ENCODE data around the gene LSR. TPM values are rescaled to one million over a fixed set of nuclear protein-coding genes. Genes with fewer than 3 reads are reported as not detected.
"Not testable (repeated sequence)": the region's sequence is repeated elsewhere in the genome, so short reads cannot be mapped to it uniquely, and the experiment has no call there.

LSR gene
- total RNA-seq, 4 donors from 2014 or later, result 5.1 to 19.2 (median 10.8) TPM

GRCh38 chr19:35231956-35232645, 16.7 kb upstream of the LSR start:
- no peak overlapping the region for H3K4me3 ChIP-seq
- H3K27me3 ChIP-seq, result peaks cover 0 to 5% (median 0%) of the 10 kb centered on the region in 4 donors
- intact Hi-C loops (cut with DNase I), result no loop called here
- H3K36me3 ChIP-seq, result no peaks in the 10 kb centered on the region
- WGBS, result 88% methylated on average over 13 of the region's 14 CpGs
- DNase-seq (ENCODE audit: extremely low spot score), result peak; percentile 87
- H3K4me1 ChIP-seq, result no peaks in the 10 kb centered on the region
- TF ChIP-seq POLR2A (IDR thresholded peaks at IDR 0.05; ENCODE audit: low read depth), result no peak
- TF ChIP-seq POLR2AphosphoS5 (IDR thresholded peaks at IDR 0.05), result no peak
- TF ChIP-seq CTCF (IDR thresholded peaks at IDR 0.05), result no peak
- TF ChIP-seq EP300 (IDR thresholded peaks at IDR 0.05), result no peak
- H3K27ac ChIP-seq (replicated peaks in 1 of 4), result no peak overlapping the region
- peaks cover 0 to 5% (median 0%) of the 10 kb centered on the region in 4 donors for H3K9me3 ChIP-seq

GRCh38 chr19:35232912-35233311, 15.9 kb upstream of the LSR start:
- intact Hi-C loops (cut with DNase I), result no loop called here
- Histone ChIP-seq H3K27me3 (peaks cover 0 to 5% (median 0%) of the 10 kb centered on the region in 4 donors), H3K36me3 (no peaks in the 10 kb centered on the region), H3K4me1 (no peaks in the 10 kb centered on the region), H3K9me3 (peaks cover 0 to 5% (median 0%) of the 10 kb centered on the region in 4 donors), H3K4me3 (no peak overlapping the region), H3K27ac (replicated peaks in 1 of 4) (no peak overlapping the region)
- WGBS, result 65% methylated on average over 4 of the region's 5 CpGs
- TF ChIP-seq POLR2AphosphoS5 (IDR thresholded peaks at IDR 0.05) (no peak), POLR2A (IDR thresholded peaks at IDR 0.05; ENCODE audit: low read depth) (no peak), CTCF (IDR thresholded peaks at IDR 0.05) (no peak), EP300 (IDR thresholded peaks at IDR 0.05) (no peak)
- DNase-seq (ENCODE audit: extremely low spot score), result peak; percentile 86

GRCh38 chr19:35236638-35237400, 12.0 kb upstream of the LSR start:
- no peak overlapping the region for H3K4me3 ChIP-seq
- no peaks in the 10 kb centered on the region for H3K36me3 ChIP-seq
- 72% methylated on average over 6 of the region's 6 CpGs for WGBS
- peaks cover 0 to 16% (median 11%) of the 10 kb centered on the region in 4 donors for H3K9me3 ChIP-seq
- no peaks in the 10 kb centered on the region for H3K4me1 ChIP-seq
- no peak for TF ChIP-seq CTCF (IDR thresholded peaks at IDR 0.05)
- TF ChIP-seq POLR2AphosphoS5 (IDR thresholded peaks at IDR 0.05), result no peak
- DNase-seq (ENCODE audit: extremely low spot score), result peak; percentile 31
- H3K27me3 ChIP-seq, result peaks cover 0 to 23% (median 0%) of the 10 kb centered on the region in 4 donors
- intact Hi-C loops (cut with DNase I), result no loop called here
- no peak overlapping the region for H3K27ac ChIP-seq (replicated peaks in 1 of 4)

- DNase-seq (ENCODE audit: extremely low spot score); H3K36me3 ChIP-seq; H3K4me1 ChIP-seq; intact Hi-C loops (cut with DNase I); H3K4me3 ChIP-seq; H3K27ac ChIP-seq (replicated peaks in 1 of 4): not testable (repeated sequence)
- Histone ChIP-seq H3K27me3 (peaks cover 0 to 30% (median 0%) of the 10 kb centered on the region in 4 donors), H3K9me3 (peaks cover 0 to 19% (median 13%) of the 10 kb centered on the region in 4 donors)
- 94% methylated on average over 1 of the region's 1 CpG for WGBS
These were observed 9.2 kb upstream of the LSR start for GRCh38 chr19:35239597-35239996.

- TF ChIP-seq POLR2AphosphoS5 (IDR thresholded peaks at IDR 0.05) (no peak), POLR2A (IDR thresholded peaks at IDR 0.05; ENCODE audit: low read depth) (no peak), EP300 (IDR thresholded peaks at IDR 0.05) (no peak), CTCF (IDR thresholded peaks at IDR 0.05) (no peak)
- 81% methylated on average over 1 of the region's 1 CpG for WGBS
- DNase-seq (ENCODE audit: extremely low spot score), result peak; percentile 21
- Histone ChIP-seq H3K4me3 (no peak overlapping the region), H3K36me3 (no peaks in the 10 kb centered on the region), H3K4me1 (no peaks in the 10 kb centered on the region), H3K27ac (replicated peaks in 1 of 4) (no peak overlapping the region), H3K9me3 (peaks cover 0 to 20% (median 15%) of the 10 kb centered on the region in 4 donors), H3K27me3 (peaks cover 0 to 30% (median 0%) of the 10 kb centered on the region in 4 donors)
- intact Hi-C loops (cut with DNase I), result no loop called here
These were observed 8.5 kb upstream of the LSR start for GRCh38 chr19:35240327-35240726.

All from esophagus muscularis mucosa (tissue), 4 donors.